ENCODE data around the gene DUOX1.

- TF ChIP-seq CTCF (conservative IDR thresholded peaks at IDR 0.05 in 1 of 2, IDR thresholded peaks at IDR 0.05 in 1 of 2; ENCODE audit: extremely low read depth in 1 of 2, insufficient read depth in 1 of 2, low read depth in 1 of 2, low read length in 2 of 2), result peak; percentile 97 to 99
- no peak for TF ChIP-seq EZH2 (IDR thresholded peaks at IDR 0.05; ENCODE audit: borderline replicate concordance, low read length)
These were observed 75.4 kb downstream of the DUOX1 start for GRCh38 chr15:45205192-45205591.

Data from mammary epithelial cell (primary cell).